Stimulated activated CD4-positive, alpha-beta T cell treated with anti-CD3 and anti-CD28 coated beads, Interleukin-4, amount 100 ng/mL, for 48 hours (primary cell): ENCODE measurements around the gene PKD1L1.
"Not testable (repeated sequence)": the region's sequence is repeated elsewhere in the genome, so short reads cannot be mapped to it uniquely, and the experiment has no call there.

Experiments
- DNase-seq, 2 donors: peaks; one replicate each; pipeline ENCODE4 v3.0.0-alpha.2; 2020; ENCODE audit warnings: low read depth in 2 of 2

The PKD1L1 gene

GRCh38 chr7:47794016-47794415 is 154.2 kb downstream of the PKD1L1 start:
- DNase-seq: no peak

DNA sequence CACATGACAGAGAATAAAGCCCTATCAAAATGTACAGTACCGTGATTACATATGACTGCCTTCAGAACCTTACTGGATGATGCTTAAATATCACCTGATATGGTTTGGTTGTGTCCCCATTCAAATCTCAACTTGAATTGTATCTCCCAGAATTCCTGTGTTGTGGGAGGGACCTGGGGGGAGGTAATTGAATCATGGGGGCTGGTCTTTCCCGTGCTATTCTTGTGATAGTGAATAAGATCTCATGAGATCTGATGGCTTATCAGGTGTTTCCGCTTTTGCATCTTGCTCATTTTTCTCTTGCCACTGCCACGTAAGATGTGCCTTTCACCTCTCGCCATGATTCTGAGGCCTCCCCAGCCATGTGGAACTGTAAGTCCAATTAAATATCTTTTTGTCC is 155.1 kb downstream of the PKD1L1 start:
- not testable (repeated sequence) for DNase-seq

DNA sequence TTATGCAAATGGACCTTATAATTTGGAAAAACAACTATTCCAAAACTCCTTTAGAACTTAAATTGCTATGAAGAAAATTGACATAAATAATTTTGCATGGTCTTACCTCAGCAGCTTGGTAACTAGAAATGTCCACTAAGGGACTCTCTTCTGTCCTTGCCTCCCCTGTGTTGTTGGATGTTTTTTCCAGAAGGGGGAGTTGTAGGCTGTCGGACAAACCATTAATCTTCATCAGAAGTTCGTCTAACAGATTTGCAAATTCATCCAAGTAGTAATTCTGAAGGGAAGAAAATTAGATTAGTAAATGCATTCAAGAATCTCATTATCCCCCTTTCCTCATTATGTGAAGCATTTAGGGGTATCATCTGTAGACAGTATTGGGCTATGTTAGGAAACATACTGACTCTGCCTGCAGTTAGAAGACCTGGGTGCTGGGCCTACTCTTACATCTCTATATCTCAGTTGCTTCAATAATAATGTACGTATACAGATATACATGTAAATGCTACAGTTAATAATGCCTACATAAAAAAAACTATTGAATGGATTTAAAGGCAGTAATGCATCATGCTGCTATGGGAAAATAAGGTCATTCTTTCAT is 155.6 kb downstream of the PKD1L1 start:
- DNase-seq: no peak

- no peak for DNase-seq
These were observed 156.6 kb downstream of the PKD1L1 start for GRCh38 chr7:47791682-47792081.

DNA sequence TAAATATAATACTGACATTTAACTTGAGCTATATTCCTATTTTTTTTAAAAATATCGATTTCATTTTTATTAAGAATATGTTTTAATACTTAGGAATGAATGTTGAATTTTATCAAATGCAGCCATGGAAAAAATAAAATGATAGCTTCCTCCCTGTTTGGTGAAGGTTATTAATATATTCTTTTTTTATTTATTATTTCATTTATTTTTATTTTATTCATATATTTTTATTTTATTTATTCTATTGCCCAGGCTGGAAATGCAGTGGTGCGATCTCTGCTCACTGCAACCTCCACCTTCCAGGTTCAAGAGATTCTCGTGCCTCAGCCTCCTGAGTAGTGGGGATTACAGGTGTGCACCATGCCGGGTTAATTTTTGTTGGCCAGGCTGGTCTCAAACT is 160.2 kb downstream of the PKD1L1 start:
- DNase-seq: no peak

DNA sequence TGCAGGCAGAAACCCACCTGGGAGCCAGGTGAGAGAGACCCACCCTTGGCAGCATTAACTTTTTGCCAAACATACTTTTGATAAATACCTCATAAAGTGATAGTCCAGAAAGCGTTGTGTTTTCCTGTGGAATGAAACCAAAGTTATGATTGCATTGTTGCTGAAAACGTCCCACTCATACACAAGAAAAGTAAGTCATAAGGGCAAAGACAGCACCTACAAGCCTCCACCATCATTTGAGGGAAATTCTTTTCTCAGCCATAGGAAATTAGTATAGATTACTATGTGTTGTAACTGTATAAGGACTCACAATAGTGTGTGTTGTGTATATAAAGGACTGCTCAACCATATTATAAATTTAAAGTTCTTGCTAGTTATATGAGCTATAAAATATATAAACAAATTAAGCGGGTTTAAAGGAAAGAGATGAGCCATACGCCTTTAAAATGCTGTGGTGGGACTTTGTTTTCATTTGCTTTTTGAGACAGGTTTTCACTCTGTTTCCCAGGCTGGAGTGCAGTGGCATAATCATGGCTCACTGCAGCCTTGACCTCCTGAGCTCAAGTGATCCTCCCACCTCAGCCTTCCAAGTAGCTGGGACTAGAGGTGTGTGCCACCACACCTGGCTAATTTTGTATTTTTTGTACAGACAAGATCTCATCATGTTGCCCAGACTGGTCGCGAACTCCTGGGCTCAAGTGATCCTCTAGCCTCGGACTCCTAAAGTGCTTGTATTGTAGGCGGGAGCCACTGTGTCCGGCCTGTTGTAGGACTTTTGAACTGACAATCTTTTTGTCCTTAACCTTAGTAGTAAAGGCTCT is 160.8 kb downstream of the PKD1L1 start:
- DNase-seq: no peak

DNA sequence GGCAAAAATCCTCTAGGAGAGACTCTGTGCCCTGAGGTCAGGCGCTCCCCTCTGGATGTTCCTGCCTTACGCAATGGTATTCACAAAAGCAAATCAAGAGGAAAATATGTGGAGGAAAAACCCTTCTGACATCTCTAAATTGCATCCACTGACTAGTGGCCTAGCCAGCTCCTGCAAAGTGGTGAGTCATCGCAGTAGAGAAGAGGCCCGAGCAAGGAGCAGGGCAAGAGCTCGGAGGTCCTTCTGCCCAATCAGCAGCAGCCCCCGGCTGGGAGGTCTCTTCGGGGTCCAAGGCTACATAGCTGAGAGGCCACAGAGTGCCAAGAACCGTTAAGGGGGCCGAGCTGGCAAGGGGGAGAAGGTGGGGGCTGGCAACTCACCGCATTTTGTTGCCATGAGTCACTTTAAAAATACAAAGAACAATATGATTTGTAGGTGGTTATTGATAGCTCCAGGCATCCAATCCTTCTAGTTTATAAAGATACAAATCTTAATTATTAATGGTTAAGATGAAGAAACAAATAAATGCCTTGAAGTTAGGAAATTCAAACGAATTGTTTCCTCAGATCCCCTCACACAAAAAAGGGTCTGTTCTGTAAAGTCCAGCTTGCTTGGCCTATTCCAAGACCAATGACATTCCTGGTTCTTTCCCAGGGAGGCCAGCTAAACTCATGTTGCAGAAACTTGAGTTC is 161.6 kb downstream of the PKD1L1 start:
- DNase-seq: no peak

GRCh38 chr7:47785923-47786556 is 162.2 kb downstream of the PKD1L1 start:
- DNase-seq: no peak

- DNase-seq: no peak
These were observed 164.6 kb downstream of the PKD1L1 start for GRCh38 chr7:47783456-47784223.

GRCh38 chr7:47782792-47783191 is 165.5 kb downstream of the PKD1L1 start:
- DNase-seq: no peak

- DNase-seq: no peak
These were observed 166.2 kb downstream of the PKD1L1 start for GRCh38 chr7:47782022-47782421.

DNA sequence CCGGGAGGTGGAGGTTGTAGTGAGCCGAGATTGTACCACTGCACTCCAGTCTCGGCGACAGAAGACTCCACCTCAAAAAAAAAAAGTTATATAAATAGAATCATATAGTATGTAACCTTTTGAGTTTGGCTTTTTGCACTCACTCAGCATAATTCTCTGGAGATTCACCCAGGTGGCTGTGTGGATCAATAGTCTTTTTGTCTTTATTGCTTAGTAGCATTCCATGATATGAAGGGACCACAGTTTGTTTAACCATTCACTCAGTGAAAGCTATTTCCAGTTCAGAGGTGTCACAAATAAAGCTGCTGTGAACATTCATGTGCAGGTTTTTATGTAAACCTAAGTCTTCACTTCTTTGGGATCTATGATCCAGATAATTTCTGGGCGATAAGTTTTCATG is 167.7 kb downstream of the PKD1L1 start:
- DNase-seq: no peak

DNA sequence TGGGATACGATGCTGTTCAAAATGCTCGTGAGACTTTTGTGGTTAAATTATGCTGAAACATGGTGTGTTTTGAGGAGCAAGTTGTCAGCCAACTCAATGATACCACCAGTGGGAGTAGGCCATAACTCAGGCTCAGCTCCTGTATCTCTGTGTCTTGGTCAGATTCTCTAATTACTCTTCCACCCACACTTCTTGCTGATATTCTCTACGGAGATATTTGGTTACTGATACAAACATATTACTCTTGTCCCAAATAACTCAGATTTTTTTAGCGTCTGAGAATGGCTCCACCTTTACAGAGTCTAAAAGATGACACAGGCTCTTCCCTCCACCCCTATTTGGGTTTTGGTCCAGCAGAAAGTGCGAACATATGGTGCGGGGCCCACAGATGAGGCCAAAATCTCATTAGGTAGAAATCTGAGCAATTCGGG is 168.9 kb downstream of the PKD1L1 start:
- DNase-seq: no peak

GRCh38 chr7:47778153-47778661 is 170.1 kb downstream of the PKD1L1 start:
- DNase-seq: no peak

DNA sequence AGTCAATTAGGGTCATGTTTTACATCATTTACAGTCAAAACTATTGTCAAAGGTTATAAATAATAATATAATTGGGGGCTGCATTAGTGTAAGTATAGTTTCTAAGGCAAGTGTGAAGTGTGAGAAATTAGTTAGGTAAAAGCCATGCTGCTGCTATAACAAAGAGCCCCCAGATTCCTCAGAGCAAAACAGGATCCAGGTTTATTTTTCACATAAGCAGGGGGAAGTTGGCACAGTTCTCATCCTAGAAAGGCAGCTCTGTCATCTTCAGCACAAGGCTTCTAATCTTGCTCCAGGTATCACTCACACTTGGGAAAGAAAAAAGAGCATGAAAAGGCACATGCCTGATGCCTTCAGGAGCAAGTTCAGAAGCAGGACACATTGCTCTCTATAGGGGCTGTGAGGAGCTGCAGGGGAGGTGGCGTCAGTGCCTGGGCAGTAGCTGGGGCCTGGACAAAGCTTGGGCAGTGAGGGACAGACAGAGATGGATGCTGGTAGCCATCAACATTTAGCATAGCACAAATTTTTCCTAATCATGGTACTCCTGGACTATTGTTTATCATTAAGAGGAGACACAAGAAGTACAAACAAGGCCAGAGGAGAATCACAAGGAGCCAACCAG is 170.6 kb downstream of the PKD1L1 start:
- DNase-seq: no peak

GRCh38 chr7:47776335-47776734 is 171.9 kb downstream of the PKD1L1 start:
- no peak for DNase-seq

DNA sequence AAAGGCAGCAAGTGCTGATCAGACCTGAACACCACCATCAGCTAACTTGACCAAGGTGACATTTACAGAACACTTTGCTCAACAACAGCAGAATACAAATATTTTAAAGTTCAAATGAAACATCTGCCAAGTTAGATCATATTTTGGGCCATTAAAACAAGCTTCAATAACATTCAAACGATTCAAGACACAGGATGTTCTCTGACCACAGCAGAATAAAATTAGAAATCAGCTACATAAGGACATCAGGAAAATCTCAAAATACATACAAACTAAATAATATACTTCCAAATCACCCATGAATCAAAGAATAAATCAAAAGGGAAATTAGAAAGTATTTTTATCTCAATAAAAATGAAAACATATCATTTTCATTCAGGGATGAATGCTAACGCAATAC is 173.0 kb downstream of the PKD1L1 start:
- DNase-seq: no peak

DNA sequence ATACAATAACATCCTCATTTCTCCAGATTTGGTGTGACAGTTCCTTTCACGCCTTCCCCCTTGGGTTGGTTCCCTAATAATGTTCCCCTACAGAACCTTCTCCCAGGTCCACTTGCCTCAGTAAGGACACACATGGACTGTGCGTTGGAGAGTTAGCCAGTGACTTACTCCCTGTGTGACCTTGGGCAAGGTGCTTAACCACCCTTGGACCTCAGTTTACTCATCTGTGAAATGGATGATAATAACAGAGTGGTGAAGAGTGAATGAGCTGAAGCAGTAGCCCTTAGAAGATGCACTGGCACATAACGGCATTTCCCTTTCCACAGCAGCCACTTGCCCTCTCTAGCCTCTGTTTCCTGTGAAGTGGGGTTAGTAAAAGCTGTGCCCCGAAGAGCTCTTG is 175.8 kb downstream of the PKD1L1 start:
- DNase-seq: no peak

- no peak for DNase-seq
These were observed 176.3 kb downstream of the PKD1L1 start for GRCh38 chr7:47771990-47772360.

GRCh38 chr7:47771336-47771989 is 176.8 kb downstream of the PKD1L1 start:
- DNase-seq: no peak
